ENCODE results near the gene MRFAP1.

The MRFAP1 gene

DNA sequence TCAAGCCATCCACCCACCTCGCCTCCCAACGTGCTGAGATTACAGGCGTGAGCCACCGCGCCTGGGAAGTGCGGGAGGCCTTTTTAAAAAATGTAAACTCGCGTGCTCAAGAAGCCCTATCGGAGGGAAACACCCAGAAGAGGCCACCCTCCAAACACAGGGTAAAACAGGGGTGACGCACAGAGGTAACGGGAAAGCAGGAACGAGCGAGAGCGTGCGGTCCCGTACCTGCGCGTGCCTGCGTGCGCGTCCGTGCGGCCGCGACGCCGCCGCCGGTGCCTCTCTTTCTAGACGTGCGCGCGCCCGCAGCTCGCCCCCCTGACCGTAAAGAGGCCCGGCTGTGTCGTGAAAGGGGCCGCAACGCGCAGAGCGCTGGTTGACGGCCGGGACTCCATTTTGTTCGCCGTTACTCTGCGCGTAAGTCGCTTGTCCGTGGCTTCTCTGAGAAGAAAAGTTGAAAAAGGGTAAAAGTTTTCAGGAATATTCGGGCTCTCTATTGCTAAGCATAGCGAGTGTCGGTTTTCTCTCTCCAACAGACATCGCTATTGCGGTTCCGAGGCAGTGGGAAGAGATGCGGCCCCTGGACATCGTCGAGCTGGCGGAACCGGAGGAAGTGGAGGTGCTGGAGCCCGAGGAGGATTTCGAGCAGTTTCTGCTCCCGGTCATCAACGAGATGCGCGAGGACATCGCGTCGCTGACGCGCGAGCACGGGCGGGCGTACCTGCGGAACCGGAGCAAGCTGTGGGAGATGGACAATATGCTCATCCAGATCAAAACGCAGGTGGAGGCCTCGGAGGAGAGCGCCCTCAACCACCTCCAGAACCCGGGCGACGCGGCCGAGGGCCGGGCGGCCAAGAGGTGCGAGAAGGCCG lies at the start of gene MRFAP1:
MRFAP1 (plus strand) TSS at position 394 of the 872 bp plus-strand sequence; CDS start at position 572, 178 bp downstream.
- peak; percentile 95 for DNase-seq

DNA sequence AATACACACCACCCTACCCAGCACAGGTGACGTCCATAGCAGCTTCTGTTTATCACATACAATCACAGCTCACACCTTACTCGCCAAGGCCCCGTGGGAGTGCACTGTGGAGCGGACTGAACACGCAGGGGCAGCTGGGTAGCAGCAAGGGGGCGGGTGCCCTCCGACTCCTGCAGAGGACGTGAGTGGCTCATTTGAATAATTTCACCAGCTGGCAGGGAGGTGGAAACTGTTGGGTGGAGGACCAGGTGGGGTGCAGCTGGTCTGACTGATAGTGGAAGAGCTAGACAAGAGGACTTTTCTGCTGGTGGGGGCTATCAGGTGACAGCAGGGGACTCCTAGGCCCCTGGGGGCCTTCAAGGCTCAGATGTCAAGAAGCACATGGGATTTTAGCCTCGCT lies 49.2 kb upstream of the MRFAP1 start:
- DNase-seq, result no peak

DNA sequence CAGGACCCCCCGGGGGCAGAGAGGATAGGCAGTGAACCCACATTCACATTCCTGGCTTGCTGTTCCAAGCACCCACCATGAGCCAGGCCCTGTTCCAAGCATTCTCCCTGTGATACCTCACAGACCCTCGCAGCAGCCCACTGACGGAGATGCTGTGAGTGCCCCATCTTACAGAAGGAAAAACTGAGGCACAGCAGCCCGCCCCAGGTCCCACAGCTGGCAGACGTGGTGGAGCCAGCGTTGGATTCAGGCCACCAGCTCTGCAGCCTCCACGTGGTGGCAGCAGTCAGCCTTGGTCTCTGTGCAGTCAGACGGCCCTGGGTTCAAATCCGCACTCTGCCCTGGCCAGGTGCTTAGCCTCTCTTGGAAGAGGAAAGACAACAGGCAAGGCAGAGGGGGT lies 48.7 kb upstream of the MRFAP1 start:
- no peak for DNase-seq

DNA sequence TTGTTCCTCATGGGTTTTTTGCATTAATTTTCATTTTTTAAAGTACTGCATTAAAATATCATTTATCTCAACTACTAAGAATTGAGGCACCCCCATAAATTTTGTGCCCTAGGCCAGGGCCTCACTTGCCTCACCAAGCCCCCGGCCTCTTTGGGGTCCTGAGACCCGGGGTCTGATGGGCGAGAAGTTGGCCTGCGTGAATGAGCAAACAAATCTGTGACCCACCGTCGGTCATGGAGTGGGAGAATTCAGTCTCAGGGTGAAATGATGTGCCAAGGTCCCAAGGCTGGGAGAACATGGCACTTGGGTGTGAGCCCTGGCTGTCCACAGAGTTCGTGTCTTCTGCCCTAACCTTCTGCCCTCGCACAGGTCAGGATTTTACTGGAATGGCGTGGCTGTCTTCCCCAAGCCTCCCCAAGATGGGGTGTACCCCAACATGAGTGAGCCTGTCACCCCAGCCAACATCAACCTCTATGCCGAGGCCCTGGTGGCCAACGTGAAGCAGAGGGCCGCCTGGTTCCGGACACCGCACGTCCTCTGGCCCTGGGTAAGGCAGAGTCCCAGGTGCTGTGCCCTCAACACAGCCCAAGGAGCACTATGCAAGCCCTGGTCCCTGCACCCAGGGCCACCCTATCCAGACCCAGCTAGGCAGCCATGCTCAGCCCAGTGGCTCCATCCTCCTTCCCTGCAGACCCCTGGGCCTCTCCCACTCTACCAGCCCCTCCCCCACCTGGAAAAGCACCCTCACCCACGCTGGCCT lies 47.5 kb upstream of the MRFAP1 start:
- no peak for DNase-seq

DNA sequence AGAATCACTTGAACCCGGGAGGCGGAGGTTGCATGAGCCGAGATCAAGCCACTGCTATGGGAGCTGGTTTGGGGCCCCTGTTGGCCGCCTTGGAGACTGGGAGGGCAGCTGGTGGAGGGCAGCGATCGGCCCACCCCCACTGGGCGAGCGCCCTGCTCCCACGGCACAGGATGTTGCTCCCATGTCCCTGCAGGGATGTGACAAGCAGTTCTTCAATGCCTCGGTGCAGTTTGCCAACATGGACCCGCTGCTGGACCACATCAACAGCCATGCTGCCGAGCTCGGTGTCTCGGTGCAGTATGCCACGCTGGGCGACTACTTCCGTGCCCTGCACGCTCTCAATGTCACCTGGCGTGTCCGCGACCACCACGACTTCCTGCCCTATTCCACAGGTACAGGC lies 46.1 kb upstream of the MRFAP1 start:
- no peak for DNase-seq

DNA sequence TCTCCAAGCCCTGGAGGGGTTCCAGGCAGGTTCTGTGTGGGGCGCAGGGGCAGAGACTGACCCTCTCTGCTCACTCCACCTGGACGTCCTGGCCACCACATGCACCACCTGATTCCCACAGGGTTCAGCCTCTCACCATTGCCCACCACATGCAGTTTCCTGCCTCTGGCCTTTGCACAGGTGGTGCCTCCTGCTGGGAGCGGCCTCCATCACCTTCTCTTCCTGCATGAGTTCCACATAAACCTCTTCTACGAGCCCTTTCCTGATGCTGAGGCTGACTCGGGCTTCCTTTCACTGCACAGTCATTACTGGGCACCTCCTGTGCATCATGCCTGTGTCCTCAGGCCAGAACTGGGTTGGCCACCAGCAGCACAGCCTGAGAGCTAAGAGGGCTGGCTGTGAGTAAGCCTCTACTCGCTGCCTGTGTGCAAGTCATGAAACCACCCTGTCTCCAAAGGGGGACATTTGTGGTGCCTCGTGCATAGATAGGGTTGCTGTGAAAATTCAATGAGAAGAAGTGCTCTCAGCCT lies 45.6 kb upstream of the MRFAP1 start:
- no peak for DNase-seq

DNA sequence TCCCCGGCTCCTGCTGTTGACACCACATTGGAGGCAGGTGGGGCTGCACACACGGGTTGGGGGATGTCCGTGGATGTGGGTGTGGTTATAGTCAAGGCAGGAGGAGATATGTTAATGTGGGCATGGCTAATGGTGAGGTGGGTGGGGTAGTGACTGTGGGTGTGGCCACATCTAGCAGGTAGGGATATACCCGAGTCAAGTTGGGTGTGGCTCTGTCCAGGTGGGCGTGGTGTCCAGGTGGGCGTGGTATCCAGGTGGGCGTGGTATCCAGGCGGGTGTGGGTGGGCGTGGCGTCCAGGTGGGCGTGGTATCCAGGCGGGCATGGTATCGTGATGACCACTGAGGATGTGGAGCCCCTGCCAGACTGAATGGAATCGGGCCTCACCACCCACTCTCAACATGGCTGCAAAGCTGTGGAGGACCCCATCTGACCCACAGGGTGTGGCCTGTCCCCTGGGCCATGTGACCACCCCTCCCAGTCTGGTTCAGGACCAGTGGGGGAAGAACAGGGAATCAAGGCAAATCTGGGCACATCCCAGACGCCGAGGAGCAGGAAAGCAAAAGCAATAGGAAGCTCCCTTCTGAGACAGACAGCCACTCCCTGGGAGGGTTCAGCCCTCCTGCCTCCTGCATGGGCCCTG lies 44.5 kb upstream of the MRFAP1 start:
- DNase-seq, result no peak

DNA sequence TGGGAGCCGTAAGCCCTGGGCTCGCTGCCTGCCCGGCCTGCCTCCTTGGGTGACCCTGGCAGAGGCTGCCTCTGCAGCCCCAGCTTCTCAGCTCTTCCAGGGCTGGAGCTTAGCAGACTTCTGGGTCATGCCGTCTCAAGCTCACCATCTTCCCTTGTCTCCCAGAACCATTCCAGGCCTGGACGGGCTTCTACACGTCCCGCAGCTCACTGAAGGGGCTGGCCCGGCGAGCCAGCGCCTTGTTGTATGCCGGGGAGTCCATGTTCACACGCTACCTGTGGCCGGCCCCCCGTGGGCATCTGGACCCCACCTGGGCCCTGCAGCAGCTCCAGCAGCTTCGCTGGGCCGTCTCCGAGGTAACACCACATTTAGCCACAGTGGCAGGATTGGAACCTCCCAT lies 43.5 kb upstream of the MRFAP1 start:
- no peak for DNase-seq

DNA sequence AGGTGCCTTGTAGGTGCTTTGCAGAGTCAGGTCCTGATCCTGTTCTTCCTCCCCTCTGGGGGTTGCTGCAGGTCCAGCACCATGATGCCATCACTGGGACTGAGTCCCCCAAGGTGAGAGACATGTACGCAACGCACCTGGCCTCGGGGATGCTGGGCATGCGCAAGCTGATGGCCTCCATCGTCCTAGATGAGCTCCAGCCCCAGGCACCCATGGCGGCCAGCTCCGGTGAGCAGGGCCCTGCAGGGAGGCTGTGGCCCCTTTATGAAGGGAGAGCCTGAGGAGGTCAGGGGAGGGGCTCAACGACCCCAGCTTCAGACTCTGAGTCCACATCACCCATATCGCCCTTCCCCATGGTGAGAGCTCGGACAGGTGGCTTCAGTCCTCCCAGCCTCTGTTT lies 42.4 kb upstream of the MRFAP1 start:
- DNase-seq, result no peak

DNA sequence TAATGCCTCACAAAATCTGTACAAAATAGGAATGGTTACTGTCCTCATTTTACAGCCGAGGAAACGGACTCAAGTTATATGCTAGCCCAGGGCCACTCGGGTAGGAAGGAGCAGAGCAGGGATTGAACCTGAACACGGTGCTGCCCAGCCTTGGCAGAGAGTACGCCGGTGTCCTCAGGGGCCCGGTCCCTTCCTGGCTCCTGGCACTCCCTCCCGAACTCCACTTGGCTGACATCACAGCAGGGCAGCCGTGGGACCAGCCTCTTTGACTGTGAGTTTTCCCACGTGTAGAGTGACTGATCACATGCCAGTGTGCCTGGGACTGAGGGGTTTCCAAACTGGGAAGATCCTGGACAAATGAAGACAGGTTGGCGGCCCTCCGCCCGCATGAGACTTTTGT lies 41.8 kb upstream of the MRFAP1 start:
- DNase-seq, result no peak

DNA sequence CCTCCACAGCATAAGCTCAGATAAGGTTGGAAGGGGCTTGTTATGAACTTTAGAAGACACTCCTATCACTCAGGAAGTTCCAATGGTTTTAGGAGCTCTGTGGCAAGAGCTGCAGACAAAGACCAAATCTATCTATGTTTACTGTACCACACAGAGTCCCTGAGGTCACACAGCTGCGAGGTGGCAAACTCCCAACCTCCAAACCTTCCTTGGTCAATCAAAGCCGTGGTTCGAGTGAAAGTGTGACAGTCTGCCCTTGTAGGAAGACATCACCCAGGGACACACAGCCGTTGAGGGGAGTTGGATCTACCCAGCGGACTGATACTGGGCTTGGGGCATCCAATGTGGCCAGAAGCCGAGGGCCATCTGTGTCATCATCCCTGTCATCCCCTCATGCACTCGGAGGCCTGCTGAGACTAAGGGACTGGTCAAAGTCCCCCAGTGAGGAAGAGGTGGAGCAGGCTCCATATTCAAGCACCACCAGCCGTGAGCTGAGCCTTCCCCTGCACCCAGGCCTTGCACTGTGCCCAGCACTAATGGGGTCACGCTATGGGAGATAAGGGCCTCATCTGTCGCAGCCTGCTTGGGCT lies 38.7 kb upstream of the MRFAP1 start:
- no peak for DNase-seq

DNA sequence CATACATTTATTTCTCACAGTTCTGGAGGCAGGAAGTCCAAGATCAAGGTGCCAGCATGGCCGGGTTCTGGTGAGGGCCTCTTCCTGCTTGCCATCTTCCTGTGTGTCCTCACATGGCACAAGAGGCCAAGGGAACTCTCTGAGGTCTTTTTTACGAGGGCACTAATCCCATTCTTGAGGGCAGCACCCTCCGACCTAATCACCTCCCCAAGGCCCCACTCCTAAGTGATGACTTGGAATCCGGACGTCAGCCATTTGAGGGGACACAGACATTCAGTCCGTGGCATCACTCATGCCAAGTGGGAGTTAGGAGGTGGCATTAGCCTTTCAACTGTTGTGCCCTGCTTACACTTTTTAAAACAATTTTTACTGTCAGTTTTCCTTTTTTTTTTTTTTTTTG lies 38.2 kb upstream of the MRFAP1 start:
- DNase-seq, result no peak

DNA sequence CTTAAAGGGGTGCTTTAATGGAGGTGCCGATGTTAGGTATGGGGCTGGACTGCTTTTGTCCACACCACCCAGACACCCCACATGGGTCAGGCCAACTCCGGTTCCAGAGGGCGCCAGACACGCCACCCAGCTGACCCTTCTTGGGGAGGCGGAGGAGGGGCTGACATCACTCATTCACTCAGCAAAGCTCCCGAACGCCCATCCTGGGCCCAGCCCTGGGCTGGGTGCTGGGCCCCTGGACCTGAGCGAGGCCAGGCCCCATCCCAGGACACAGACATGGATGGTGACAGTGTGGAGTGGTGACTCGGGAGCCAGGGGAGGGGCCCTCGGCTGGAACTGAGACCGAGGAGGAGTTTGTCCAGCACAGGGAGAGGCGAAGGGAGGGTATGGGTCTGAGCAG lies 37.4 kb upstream of the MRFAP1 start:
- no peak for DNase-seq

DNA sequence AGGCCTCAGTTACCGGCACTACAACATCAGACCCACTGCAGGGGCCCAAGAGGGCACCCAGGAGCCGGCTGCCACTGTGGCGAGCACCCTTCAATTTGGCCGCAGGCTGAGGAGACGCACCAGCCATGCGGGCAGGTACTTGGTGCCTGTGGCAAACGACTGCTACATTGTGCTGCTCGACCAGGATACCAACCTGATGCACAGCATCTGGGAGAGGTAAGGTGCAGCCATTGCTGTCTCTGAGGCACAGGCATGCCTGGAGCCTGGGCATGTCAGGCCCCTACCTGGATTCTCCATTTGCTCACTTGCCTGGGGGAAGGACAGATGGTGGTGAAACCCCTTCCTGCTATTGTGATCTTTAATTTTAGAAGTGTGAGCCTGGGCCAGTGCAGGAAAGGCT lies 35.4 kb upstream of the MRFAP1 start:
- no peak for DNase-seq

DNA sequence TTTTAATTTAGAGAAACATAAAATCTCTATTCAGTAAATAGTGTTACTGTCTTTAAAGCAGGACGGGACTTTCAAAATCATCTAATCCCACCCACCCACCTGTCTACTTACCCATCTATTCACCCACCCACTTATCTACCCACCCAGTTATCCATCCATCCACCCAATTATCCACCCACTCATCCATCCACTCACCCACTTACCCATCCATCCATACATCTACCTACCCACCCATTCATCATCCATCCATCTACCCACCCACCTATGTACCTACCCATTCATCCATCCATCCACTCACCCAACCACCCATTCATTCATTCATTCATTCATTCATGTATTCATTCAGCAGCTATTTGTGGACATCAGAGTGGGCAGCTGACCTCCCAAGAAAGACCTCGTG lies 34.9 kb upstream of the MRFAP1 start:
- no peak for DNase-seq

DNA sequence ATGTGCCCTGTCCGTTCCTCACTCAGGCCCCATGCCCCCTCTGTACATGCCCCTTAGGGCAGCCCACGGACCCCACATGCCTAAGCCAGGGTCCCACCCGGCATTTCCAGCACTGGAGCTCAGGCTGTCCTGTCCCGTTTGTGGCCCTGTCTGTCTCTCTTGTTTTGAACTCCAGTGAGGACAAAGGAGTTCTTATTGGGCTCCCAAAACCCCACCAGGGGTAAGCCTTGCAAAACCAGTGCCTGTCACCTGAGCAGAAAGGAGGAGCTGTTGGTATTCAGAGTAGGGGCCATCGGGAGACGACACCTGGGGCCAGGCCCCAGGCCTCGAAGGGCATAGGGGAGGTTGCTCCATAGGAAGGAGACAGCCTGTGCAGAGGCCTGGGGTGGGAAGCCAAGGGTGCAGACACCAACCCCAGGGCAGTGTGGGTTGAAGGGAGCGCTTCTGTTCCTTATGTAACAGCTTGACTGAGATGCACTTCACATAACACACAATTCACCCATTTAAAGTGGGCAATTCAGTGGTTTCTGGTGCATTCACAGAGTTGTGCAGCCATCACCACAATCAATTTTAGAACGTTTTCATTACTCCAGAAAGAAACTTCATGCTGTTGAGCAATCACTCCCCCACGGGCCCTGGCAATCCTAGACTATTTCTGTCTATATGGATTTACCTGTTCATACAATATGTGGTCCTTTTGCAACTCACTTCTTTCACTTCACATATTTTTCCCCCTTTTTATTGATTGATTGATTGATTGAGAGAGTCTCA lies 33.8 kb upstream of the MRFAP1 start:
- DNase-seq, result no peak

DNA sequence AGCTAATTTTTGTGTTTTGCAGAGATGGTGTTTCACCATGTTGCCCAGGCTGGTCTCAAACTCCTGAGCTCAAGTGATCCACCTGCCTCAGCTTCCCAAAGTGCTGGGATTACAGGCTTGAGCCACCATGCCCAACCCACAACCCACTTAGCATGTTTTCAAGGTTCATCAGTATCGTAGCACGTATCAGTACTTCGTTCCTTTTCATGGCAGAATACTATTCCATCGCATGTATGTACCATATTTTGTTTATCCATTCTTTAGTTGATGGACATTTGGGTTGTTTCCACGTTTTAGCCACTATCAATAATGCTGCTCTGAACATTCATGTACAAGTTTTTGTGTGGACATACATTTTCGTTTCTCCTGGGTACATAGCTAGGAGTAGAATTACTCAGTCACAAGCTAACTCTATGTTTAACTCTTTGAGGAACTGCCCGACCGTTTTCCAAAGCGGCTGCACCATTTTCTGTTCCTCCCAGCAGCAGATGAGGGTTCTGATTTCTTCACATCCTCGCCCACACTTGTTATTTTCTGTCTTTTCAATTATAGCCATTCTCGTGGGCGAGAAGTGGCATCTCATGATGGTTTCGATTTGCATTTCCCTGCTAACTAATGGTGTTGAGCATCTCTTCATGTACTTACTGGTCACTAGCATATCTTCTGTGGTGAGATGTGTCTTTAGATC lies 33.0 kb upstream of the MRFAP1 start:
- DNase-seq, result no peak

DNA sequence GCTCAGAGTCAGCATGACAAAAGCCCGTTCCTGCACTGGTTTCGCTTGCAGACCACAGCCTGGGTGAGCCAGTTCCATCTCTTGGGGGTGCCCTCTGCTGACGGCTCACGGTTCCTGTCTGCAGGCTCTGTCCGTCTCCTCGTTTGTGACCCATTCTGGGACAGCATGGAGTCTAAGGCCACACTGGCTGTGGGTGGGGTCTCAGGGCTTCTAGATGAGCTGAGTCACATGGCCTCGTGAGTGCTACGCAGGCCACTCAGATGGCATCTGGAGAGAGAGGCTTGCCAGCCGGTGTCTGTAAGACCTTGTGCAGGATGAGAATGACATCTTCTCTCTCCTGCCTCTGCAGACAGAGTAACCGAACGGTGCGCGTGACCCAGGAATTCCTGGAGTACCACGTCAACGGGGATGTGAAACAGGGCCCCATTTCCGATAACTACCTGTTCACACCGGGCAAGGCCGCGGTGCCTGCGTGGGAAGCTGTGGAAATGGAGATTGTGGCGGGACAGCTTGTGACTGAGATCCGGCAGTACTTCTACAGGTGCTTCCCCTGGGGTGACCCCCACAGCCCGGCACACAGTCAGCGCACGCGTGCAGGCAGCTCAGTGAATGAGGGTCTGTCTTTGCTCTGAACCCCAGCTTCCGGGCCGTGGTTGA lies 31.6 kb upstream of the MRFAP1 start:
- no peak for DNase-seq

DNA sequence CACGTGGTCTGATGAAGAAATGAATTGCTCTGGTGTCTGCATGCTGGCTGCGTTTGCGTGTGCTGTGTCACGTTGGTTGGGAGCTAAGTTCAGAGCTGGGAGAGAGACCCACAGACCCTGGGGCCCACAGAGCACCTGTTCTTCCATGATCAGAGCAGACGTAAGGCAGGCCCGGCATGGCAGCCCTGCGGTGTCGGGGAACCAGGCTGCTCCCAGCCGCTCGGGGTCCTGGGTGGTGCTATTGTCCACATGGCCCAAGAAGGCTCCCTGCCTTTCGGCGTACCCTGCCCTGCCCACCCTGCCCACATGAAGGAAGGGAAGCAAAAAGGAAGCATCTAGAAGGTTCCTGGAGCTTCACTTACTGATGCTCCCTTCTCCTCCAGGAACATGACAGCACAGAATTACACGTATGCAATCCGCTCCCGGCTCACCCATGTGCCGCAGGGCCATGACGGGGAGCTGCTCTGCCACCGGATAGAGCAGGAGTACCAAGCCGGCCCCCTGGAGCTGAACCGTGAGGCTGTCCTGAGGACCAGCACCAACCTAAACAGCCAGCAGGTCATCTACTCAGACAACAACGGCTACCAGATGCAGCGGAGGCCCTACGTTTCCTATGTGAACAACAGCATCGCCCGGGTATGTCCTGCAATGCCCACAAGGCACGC lies 30.9 kb upstream of the MRFAP1 start:
- DNase-seq, result no peak

DNA sequence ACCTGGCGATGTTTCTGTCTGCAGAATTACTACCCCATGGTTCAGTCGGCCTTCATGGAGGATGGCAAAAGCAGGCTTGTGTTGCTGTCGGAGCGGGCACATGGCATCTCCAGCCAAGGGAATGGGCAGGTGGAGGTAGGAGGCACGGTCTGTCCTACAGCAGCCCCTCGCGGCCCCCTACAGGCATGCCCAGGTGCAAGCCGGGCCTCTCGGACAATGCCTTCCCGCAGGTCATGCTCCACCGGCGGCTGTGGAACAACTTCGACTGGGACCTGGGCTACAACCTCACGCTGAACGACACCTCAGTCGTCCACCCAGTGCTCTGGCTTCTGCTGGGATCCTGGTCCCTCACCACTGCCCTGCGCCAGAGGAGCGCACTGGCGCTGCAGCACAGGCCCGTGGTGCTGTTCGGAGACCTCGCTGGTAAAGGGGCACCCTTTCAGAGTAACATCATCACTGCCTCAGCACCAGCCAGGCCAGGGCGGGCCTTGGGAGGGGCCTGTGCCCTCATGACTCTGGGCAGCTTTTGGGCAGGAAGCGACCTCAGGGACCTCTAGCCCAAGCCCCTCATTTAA lies 29.5 kb upstream of the MRFAP1 start:
- no peak for DNase-seq
